ENCODE results near the gene PXN. TPM values are rescaled to one million over a fixed set of nuclear protein-coding genes. Genes with fewer than 3 reads are reported as not detected.

PXN gene
- total and polyA plus RNA-seq, 7 donors = 64.7 to 166 (median 96.2) TPM

DNA sequence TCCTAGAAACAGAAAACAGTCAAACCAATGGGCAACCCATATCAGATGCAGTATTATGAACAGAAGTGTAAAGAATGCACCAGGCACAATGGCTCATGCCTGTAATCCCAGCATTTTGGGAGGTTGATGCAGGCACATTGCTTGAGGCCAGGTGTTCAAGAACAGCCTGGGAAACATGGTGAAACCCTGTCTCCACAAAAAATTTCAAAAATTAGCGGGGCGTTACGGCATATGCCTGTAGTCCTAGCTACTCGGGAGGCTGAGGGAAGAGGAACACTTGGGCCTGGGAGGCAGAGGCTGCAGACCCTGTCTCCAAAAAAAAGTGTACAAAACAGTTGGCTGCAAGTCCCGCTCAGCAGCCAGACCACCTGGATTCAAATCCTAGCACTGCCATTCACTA is 4.9 kb downstream of the PXN start:
- Histone ChIP-seq H3K36me3 (ENCODE audit: insufficient read depth in 1 of 2, low read depth in 1 of 2) (peaks cover 2 to 14% of the 10 kb centered on the region in 2 donors), H3K4me3 (no peak overlapping the region), H3K9me3 (no peaks in the 10 kb centered on the region), H3K27me3 (ENCODE audit: insufficient read depth in 3 of 3, low read length in 2 of 3) (no peaks in the 10 kb centered on the region), H3K4me1 (peaks cover 80% of the 10 kb centered on the region), H3K27ac (no peak overlapping the region)
- TF ChIP-seq, protein P1, sequence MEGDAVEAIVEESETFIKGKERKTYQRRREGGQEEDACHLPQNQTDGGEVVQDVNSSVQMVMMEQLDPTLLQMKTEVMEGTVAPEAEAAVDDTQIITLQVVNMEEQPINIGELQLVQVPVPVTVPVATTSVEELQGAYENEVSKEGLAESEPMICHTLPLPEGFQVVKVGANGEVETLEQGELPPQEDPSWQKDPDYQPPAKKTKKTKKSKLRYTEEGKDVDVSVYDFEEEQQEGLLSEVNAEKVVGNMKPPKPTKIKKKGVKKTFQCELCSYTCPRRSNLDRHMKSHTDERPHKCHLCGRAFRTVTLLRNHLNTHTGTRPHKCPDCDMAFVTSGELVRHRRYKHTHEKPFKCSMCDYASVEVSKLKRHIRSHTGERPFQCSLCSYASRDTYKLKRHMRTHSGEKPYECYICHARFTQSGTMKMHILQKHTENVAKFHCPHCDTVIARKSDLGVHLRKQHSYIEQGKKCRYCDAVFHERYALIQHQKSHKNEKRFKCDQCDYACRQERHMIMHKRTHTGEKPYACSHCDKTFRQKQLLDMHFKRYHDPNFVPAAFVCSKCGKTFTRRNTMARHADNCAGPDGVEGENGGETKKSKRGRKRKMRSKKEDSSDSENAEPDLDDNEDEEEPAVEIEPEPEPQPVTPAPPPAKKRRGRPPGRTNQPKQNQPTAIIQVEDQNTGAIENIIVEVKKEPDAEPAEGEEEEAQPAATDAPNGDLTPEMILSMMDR (IDR thresholded peaks at IDR 0.05) = no peak
- DNase-seq = no peak
- intact Hi-C loops (cut with DNase I) = loop anchor here in 1 of 2 donors (10.0 kb wide), 1 partner anchor 146 kb away; the partner anchor contains the start of gene RAB35
- no peak for ATAC-seq
- WGBS, 3 donors = 86 to 92% (median 90%) methylated on average over 5 of the region's 5 CpGs

DNA sequence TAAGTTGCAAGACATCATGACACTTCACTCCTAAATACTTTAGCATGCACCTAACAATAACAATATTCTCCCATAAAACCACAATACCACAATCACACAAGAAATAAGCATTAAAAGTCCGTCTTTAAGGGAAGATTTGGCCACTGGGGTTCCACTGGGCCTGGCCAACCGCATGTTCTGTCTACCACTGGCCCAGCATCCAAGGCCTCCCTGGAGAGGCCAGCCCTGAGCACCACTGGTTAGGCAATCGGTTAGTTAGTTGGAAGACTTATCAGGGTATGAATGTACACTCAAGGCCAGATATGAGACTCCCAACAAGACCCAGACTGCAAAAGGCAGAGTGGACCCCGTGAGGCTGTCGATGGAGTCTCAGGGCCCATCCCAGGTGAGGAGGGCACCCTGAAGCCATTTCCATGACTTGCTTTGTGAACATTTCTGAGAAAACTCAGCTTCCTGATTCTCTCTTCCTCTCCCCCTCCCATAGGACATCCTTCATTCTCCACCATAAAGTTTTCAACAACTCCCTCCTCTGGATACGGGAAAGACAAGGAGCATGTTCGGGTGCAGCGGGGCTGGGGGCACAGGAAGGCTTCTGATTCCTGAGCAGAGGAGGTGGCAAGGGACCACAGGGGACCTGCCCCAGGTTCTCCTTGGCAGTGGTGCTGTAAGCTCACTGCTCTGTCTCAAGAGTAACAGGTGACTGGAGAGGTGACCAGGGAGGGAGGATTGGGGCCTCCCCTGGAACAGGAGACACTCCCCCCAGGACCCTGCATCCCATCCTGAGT is 5.9 kb downstream of the PXN start:
- Histone ChIP-seq H3K27me3 (ENCODE audit: insufficient read depth in 3 of 3, low read length in 2 of 3) (no peaks in the 10 kb centered on the region), H3K4me3 (no peak overlapping the region), H3K9me3 (no peaks in the 10 kb centered on the region), H3K36me3 (ENCODE audit: insufficient read depth in 1 of 2, low read depth in 1 of 2) (peaks cover 5 to 24% of the 10 kb centered on the region in 2 donors), H3K27ac (peak overlapping the region; percentile 59), H3K4me1 (peaks cover 80% of the 10 kb centered on the region)
- no peak for ATAC-seq
- intact Hi-C loops (cut with DNase I) = loop anchor here in 1 of 2 donors (10.0 kb wide), 1 partner anchor 145 kb away; the partner anchor contains the start of gene RAB35
- DNase-seq = peak; percentile 68 to 76
- TF ChIP-seq, protein P1 (IDR thresholded peaks at IDR 0.05) = no peak
- 70 to 79% (median 74%) methylated on average over 8 of the region's 8 CpGs for WGBS, 3 donors

DNA sequence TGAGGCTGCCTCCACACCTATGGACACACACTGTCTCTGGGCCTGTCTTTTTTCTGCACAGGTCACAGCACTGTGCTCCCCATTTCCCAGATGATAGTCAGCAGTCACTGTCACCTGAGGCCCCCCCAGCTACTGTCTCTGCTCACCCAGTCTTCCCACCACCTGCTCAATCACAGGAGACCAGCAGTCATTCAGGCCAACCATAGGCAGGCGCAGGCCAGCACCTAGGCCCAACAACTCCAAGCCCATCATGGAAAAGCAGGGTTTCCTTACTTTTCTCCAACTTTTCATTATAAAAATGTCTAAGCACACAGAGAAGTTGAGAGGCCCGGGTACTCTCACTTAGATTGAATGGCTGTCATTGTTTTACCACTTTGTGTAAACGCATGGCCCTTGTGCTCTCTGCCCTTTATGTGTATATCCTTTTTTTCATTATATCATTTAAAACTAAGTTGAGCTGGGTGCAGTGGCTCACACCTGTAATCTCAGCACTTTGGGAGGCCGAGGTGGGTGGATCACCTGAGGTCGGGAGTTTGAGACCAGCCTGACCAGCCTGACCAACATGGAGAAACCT is 7.1 kb downstream of the PXN start:
- ATAC-seq = peak in 2 of 4 donors; percentile 16 to 23
- 89 to 94% (median 90%) methylated on average over 5 of the region's 5 CpGs for WGBS, 3 donors
- Histone ChIP-seq H3K36me3 (ENCODE audit: insufficient read depth in 1 of 2, low read depth in 1 of 2) (peaks cover 5 to 36% of the 10 kb centered on the region in 2 donors), H3K4me1 (peaks cover 80% of the 10 kb centered on the region), H3K4me3 (no peak overlapping the region), H3K27me3 (ENCODE audit: insufficient read depth in 3 of 3, low read length in 2 of 3) (no peaks in the 10 kb centered on the region), H3K27ac (peak overlapping the region; percentile 59), H3K9me3 (no peaks in the 10 kb centered on the region)
- TF ChIP-seq, protein P1 (IDR thresholded peaks at IDR 0.05) = no peak
- intact Hi-C loops (cut with DNase I) = no loop called here
- no peak for DNase-seq

DNA sequence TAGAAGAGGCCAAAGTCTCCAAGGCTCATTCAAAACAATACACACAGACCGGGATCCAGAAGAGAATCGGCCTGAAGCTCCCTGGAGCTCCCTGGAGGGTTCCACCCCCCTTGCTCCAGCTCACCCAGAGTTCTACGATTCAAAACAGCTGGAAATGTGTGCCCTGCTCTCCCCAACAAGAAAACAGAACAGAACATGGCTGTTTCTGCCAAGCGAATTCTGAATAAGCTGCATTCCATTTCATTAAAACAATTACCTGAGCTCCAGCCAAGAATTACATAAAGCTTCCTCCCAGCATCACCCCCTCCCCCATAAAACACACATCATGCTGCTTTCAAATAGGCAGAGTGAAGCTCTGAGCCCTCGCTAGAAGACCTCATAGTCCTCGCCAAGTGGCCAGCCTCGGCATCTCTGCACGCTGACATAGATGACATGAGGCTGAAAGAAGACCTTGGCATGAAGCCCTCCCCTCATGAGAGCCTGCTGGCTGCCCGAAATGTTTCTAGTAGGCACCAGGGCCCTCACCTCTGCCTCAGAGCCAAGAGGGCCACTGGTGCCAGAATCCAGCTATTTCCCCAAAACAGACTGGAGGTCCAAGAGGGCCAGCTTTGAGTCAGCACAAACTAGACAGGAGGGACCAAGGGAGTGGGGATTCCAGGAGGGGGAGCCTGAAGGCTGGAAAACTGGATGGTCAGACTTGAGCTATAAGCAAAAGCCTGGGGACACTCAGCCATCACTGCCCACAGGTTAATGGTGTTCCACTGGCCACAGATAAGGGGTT is 8.3 kb downstream of the PXN start:
- intact Hi-C loops (cut with DNase I) = no loop called here
- peaks cover 5 to 37% of the 10 kb centered on the region in 2 donors for H3K36me3 ChIP-seq (ENCODE audit: insufficient read depth in 1 of 2, low read depth in 1 of 2)
- no peak overlapping the region for H3K4me3 ChIP-seq
- WGBS, 3 donors = 6 to 17% (median 15%) methylated on average over 9 of the region's 9 CpGs
- DNase-seq (peak; percentile 57 to 79), ATAC-seq (peak; percentile 71 to 82 (median 74))
- H3K4me1 ChIP-seq = peaks cover 78% of the 10 kb centered on the region
- peak overlapping the region; percentile 59 for H3K27ac ChIP-seq
- no peaks in the 10 kb centered on the region for H3K9me3 ChIP-seq
- H3K27me3 ChIP-seq (ENCODE audit: insufficient read depth in 3 of 3, low read length in 2 of 3) = no peaks in the 10 kb centered on the region
- TF ChIP-seq, protein P1 (IDR thresholded peaks at IDR 0.05) = no peak

All from psoas muscle (tissue), 8 donors.